NB4 (cell line): ENCODE measurements around the gene ENO3.

Source experiments
- CTCF ChIP-seq: IDR thresholded peaks from one replicate; pipeline ENCODE4 v1.5.1; 2012; ENCODE audit warnings: low read depth, low read length
- MYC ChIP-seq: IDR thresholded peaks from 2 replicates; pipeline ENCODE4 v1.6.1; 2011; ENCODE audit warnings: low read depth, low read length

- TF ChIP-seq CTCF (no peak), MYC (no peak)
Measured at GRCh38 chr17:4972322-4972721, 21.4 kb downstream of the ENO3 start.
